Adipose tissue (tissue), 3 donors: ENCODE measurements around the gene PTPRA. TPM values are rescaled to one million over a fixed set of nuclear protein-coding genes. Genes with fewer than 3 reads are reported as not detected.
"Not testable (repeated sequence)": the region's sequence is repeated elsewhere in the genome, so short reads cannot be mapped to it uniquely, and the experiment has no call there.

ENCODE experiments used
- H3K27ac ChIP-seq: one replicate; pipeline ENCODE4 v1.5.1; 2013; ENCODE audit warnings: low read depth, low read length
- WGBS, 3 donors: extraction: QIAGEN DNeasy Blood & Tissue Kit; methylation state at CpG; one replicate each; pipeline ENCODE4 v1.1.7; 2013; 5-methylcytosine and 5-hydroxymethylcytosine counted together
- polyA plus RNA-seq, 3 donors: library from polyadenylated mRNA; stranded (reverse); fragments of 200-250 nt; gene quantifications; one replicate each; pipeline ENCODE4 v1.2.3, GENCODE V29; 2013
- donor health status: healthy with polysubstance abuse.
- donor health status: Bipolar disorder and iron deficiency.
- donor health status: healthy.

The PTPRA gene
- polyA plus RNA-seq, 3 donors: 15.7 to 31.1 (median 30.8) TPM

- WGBS, 3 donors: 89 to 97% (median 93%) methylated on average over 1 of the region's 1 CpG
- no peak overlapping the region for H3K27ac ChIP-seq
Measured at GRCh38 chr20:2878515-2878914, 5.2 kb downstream of the PTPRA start.

GRCh38 chr20:2879146-2879545 lies 5.9 kb downstream of the PTPRA start:
- WGBS, 3 donors: 68 to 77% (median 73%) methylated on average over 3 of the region's 3 CpGs
- H3K27ac ChIP-seq: no peak overlapping the region

- 84 to 92% (median 91%) methylated on average over 7 of the region's 7 CpGs for WGBS, 3 donors
- H3K27ac ChIP-seq: no peak overlapping the region
Measured at GRCh38 chr20:2880650-2881049, 7.4 kb downstream of the PTPRA start.

GRCh38 chr20:2883726-2884637 lies 10.7 kb downstream of the PTPRA start:
- no peak overlapping the region for H3K27ac ChIP-seq
- 61 to 72% (median 70%) methylated on average over 3 of the region's 3 CpGs for WGBS, 3 donors

- H3K27ac ChIP-seq: no peak overlapping the region
- WGBS, 3 donors: 85 to 95% (median 89%) methylated on average over 3 of the region's 3 CpGs
Measured at GRCh38 chr20:2887715-2888114, 14.4 kb downstream of the PTPRA start.

- WGBS, 3 donors: 93 to 96% (median 94%) methylated on average over 4 of the region's 4 CpGs
- no peak overlapping the region for H3K27ac ChIP-seq
Measured at GRCh38 chr20:2888224-2888955, 15.1 kb downstream of the PTPRA start.

GRCh38 chr20:2889209-2889608 lies 15.9 kb downstream of the PTPRA start:
- 47 to 97% (median 94%) methylated on average over 1 of the region's 1 CpG for WGBS, 3 donors
- H3K27ac ChIP-seq: no peak overlapping the region

- H3K27ac ChIP-seq: no peak overlapping the region
- 93 to 99% (median 95%) methylated on average over 3 of the region's 3 CpGs for WGBS, 3 donors
Measured at GRCh38 chr20:2889797-2890196, 16.5 kb downstream of the PTPRA start.

GRCh38 chr20:2890742-2891141 lies 17.5 kb downstream of the PTPRA start:
- H3K27ac ChIP-seq: no peak overlapping the region
- WGBS, 3 donors: 54 to 80% (median 57%) methylated on average over 2 of the region's 2 CpGs

GRCh38 chr20:2891343-2891742 lies 18.1 kb downstream of the PTPRA start:
- 72 to 91% (median 80%) methylated on average over 2 of the region's 2 CpGs for WGBS, 3 donors
- H3K27ac ChIP-seq: no peak overlapping the region

GRCh38 chr20:2892376-2892775 lies 19.1 kb downstream of the PTPRA start:
- no peak overlapping the region for H3K27ac ChIP-seq
- WGBS, 3 donors: 79 to 100% (median 93%) methylated on average over 3 of the region's 3 CpGs

- 75 to 95% (median 88%) methylated on average over 2 of the region's 2 CpGs for WGBS, 3 donors
- H3K27ac ChIP-seq: no peak overlapping the region
Measured at GRCh38 chr20:2894221-2894620, 20.9 kb downstream of the PTPRA start.

GRCh38 chr20:2895154-2895553 lies 21.9 kb downstream of the PTPRA start:
- WGBS, 3 donors: 100% methylated on average over 3 of the region's 3 CpGs
- H3K27ac ChIP-seq: not testable (repeated sequence)

- no peak overlapping the region for H3K27ac ChIP-seq
- WGBS, 3 donors: 88 to 93% (median 93%) methylated on average over 3 of the region's 3 CpGs
Measured at GRCh38 chr20:2899243-2899642, 26.0 kb downstream of the PTPRA start.

GRCh38 chr20:2900845-2901592 lies 27.7 kb downstream of the PTPRA start:
- 70 to 85% (median 74%) methylated on average over 11 of the region's 11 CpGs for WGBS, 3 donors
- H3K27ac ChIP-seq: no peak overlapping the region

GRCh38 chr20:2902291-2902690 lies 29.0 kb downstream of the PTPRA start:
- WGBS, 3 donors: 0 to 51% (median 5%) methylated on average over 1 of the region's 1 CpG

GRCh38 chr20:2902818-2903217 lies 29.5 kb downstream of the PTPRA start:
- no peak overlapping the region for H3K27ac ChIP-seq
- WGBS, 3 donors: 92 to 98% (median 95%) methylated on average over 3 of the region's 3 CpGs

More at GRCh38 chr20:2902291-2902690, 29.0 kb downstream of the PTPRA start:
- no peak overlapping the region for H3K27ac ChIP-seq

- WGBS, 3 donors: 92 to 99% (median 94%) methylated on average over 6 of the region's 6 CpGs
- no peak overlapping the region for H3K27ac ChIP-seq
Measured at GRCh38 chr20:2903686-2904085, 30.4 kb downstream of the PTPRA start.

- WGBS, 3 donors: 36 to 87% (median 84%) methylated on average over 3 of the region's 3 CpGs
Measured at GRCh38 chr20:2907519-2907918, 34.2 kb downstream of the PTPRA start.

More at GRCh38 chr20:2907519-2907918, 34.2 kb downstream of the PTPRA start:
- no peak overlapping the region for H3K27ac ChIP-seq
